H1 (cell line): ENCODE measurements around the gene NDST3. TPM values are rescaled to one million over a fixed set of nuclear protein-coding genes. Genes with fewer than 3 reads are reported as not detected.

ENCODE experiments used
- CTCF ChIA-PET: fragments of 300-600 bp; sonication (Branson Sonifier 250); formaldehyde crosslinking; loops from one replicate; lab custom pipeline; 2021; ENCODE audit not compliant: partially characterized antibody; lab: Charles Lee
- POLR2A ChIA-PET: fragments of 300-600 bp; sonication (Branson Sonifier 250); formaldehyde crosslinking; loops from one replicate; lab custom pipeline; 2021; ENCODE audit warnings: inconsistent platforms; ENCODE audit not compliant: partially characterized antibody; lab: Charles Lee
- DNase-seq, 2 experiments: peaks; one replicate each; pipeline versions ENCODE4 v3.0.0 to v3.0.0-alpha.2; 2010 to 2022; ENCODE audit warnings: low spot score in 2 of 2, low read depth in 1 of 2, mixed read lengths in 1 of 2
- FAIRE-seq: peaks from 2 replicates; lab custom pipeline; 2011; peaks lifted over from hg19 to GRCh38; lab: Jason Lieb, UNC
- H2AFZ ChIP-seq: 2 replicates; pipeline ENCODE4 v1.8.1; 2012; ENCODE audit warnings: low read length, inconsistent platforms
- H2AK5ac ChIP-seq: 2 replicates; pipeline ENCODE4 v1.6.1; 2013; ENCODE audit warnings: low read depth, low read length
- H2BK120ac ChIP-seq: replicated peaks from 2 replicates; pipeline ENCODE3; 2013; ENCODE audit warnings: low read depth, low read length, inconsistent platforms
- H2BK12ac ChIP-seq: 2 replicates; pipeline ENCODE4 v1.6.1; 2013; ENCODE audit warnings: low read depth, low read length
- H2BK15ac ChIP-seq: 2 replicates; pipeline ENCODE4 v1.6.1; 2013; ENCODE audit warnings: low read length
- H2BK20ac ChIP-seq: 2 replicates; pipeline ENCODE4 v1.6.1; 2013; ENCODE audit warnings: low read length
- H2BK5ac ChIP-seq: 2 replicates; pipeline ENCODE4 v1.6.1; 2013; ENCODE audit warnings: low read depth, low read length
- H3K14ac ChIP-seq: 2 replicates; pipeline ENCODE4 v1.6.1; 2013; ENCODE audit warnings: inconsistent platforms; ENCODE audit not compliant: insufficient read length
- H3K18ac ChIP-seq: 2 replicates; pipeline ENCODE4 v1.6.1; 2013; ENCODE audit warnings: low read length; ENCODE audit errors: extremely low read depth
- H3K23ac ChIP-seq: 2 replicates; pipeline ENCODE4 v1.6.1; 2013; ENCODE audit warnings: inconsistent platforms; ENCODE audit not compliant: insufficient read length
- H3K23me2 ChIP-seq: 2 replicates; pipeline ENCODE4 v1.6.1; 2013; ENCODE audit warnings: low read depth, low read length
- H3K27ac ChIP-seq: 2 replicates; pipeline ENCODE4 v1.6.1; 2011; ENCODE audit warnings: low read depth, low read length, inconsistent platforms
- H3K27me3 ChIP-seq, 4 experiments: replicated peaks in 1 of 4; 1 replicate in 1 of 4; 2 replicates in 3 of 4; pipeline versions ENCODE4 v1.6.1 to v1.8.1; 2011 to 2013; ENCODE audit warnings: low read length in 3 of 4, mild to moderate bottlenecking in 3 of 4, inconsistent platforms in 2 of 4, mixed read lengths in 2 of 4, moderate library complexity in 1 of 4; ENCODE audit not compliant: control insufficient read depth in 3 of 4, insufficient read depth in 3 of 4; ENCODE audit errors: extremely low read depth in 1 of 4
- H3K36me3 ChIP-seq, 4 experiments: 2 replicates each; pipeline versions ENCODE4 v1.6.1 to v1.8.1; 2011 to 2013; ENCODE audit warnings: mild to moderate bottlenecking in 4 of 4, low read length in 3 of 4, moderate library complexity in 2 of 4, control low read depth in 1 of 4, inconsistent platforms in 1 of 4; ENCODE audit not compliant: insufficient read depth in 4 of 4, control insufficient read depth in 2 of 4
- H3K4ac ChIP-seq: replicated peaks from 2 replicates; pipeline ENCODE3; 2013; ENCODE audit warnings: low read length, low read depth, mixed read lengths, inconsistent platforms; ENCODE audit not compliant: insufficient read length
- H3K4me1 ChIP-seq, 4 experiments: replicated peaks in 1 of 4; 1 replicate in 1 of 4; 2 replicates in 3 of 4; pipeline versions ENCODE4 v1.6.1 to v1.8.1; 2011 to 2013; ENCODE audit warnings: low read length in 3 of 4, inconsistent platforms in 2 of 4, mixed read lengths in 1 of 4; ENCODE audit not compliant: insufficient read depth in 4 of 4, control insufficient read depth in 3 of 4
- H3K4me2 ChIP-seq, 2 experiments: 2 replicates each; pipeline versions ENCODE4 v1.6.1 to v1.8.1; 2011 to 2013; ENCODE audit warnings: low read depth in 2 of 2, low read length in 2 of 2, control low read depth in 1 of 2, inconsistent platforms in 1 of 2, mild to moderate bottlenecking in 1 of 2; ENCODE audit not compliant: insufficient read depth in 1 of 2
- H3K4me3 ChIP-seq, 4 experiments: fragments of 200-600, 300-600 bp in 1 of 4; sonication (generic), shearing (Covaris generic), sonication (Bioruptor Twin) in 1 of 4; 2 replicates each; pipeline versions ENCODE4 v1.5.1 to v1.8.1; 2011 to 2016; ENCODE audit warnings: low read length in 4 of 4, low read depth in 3 of 4, control low read depth in 2 of 4, inconsistent platforms in 2 of 4, mild to moderate bottlenecking in 2 of 4, mixed read lengths in 1 of 4, moderate library complexity in 1 of 4; ENCODE audit not compliant: insufficient read depth in 2 of 4; ENCODE audit errors: extremely low read depth in 1 of 4
- H3K56ac ChIP-seq: replicated peaks from 2 replicates; pipeline ENCODE3; 2013; ENCODE audit warnings: low read depth, mild to moderate bottlenecking, mixed read lengths, low read length, inconsistent platforms; ENCODE audit not compliant: insufficient read length
- H3K79me1 ChIP-seq: 2 replicates; pipeline ENCODE4 v1.6.1; 2013; ENCODE audit warnings: low read depth, low read length, control low read depth
- H3K79me2 ChIP-seq, 2 experiments: 2 replicates each; pipeline versions ENCODE4 v1.6.1 to v1.8.1; 2012 to 2013; ENCODE audit warnings: low read length in 2 of 2, mild to moderate bottlenecking in 2 of 2, inconsistent platforms in 1 of 2; ENCODE audit not compliant: insufficient read depth in 2 of 2, control insufficient read depth in 1 of 2
- H3K9ac ChIP-seq, 4 experiments: replicated peaks in 1 of 4; 1 replicate in 1 of 4; 2 replicates in 3 of 4; pipeline versions ENCODE4 v1.6.1 to v1.8.1; 2011 to 2013; ENCODE audit warnings: low read depth in 3 of 4, low read length in 3 of 4, control low read depth in 2 of 4, mild to moderate bottlenecking in 2 of 4, moderate library complexity in 2 of 4, inconsistent platforms in 1 of 4; ENCODE audit errors: extremely low read depth in 1 of 4
- H3K9me3 ChIP-seq, 2 experiments: 2 replicates each; pipeline versions ENCODE4 v1.6.1 to v1.8.1; 2012 to 2013; ENCODE audit warnings: mild to moderate bottlenecking in 2 of 2, moderate library complexity in 2 of 2, control low read depth in 1 of 2, inconsistent platforms in 1 of 2, low read depth in 1 of 2, low read length in 1 of 2, mixed read lengths in 1 of 2; ENCODE audit not compliant: insufficient read depth in 2 of 2
- H4K20me1 ChIP-seq, 2 experiments: replicated peaks in 1 of 2; 2 replicates each; pipeline versions ENCODE3 to v1.8.1; 2011 to 2013; ENCODE audit warnings: inconsistent platforms in 2 of 2, low read length in 2 of 2, mild to moderate bottlenecking in 1 of 2; ENCODE audit not compliant: insufficient read depth in 2 of 2, control insufficient read depth in 1 of 2
- H4K5ac ChIP-seq: 2 replicates; pipeline ENCODE4 v1.6.1; 2013; ENCODE audit warnings: low read length, low read depth, mixed read lengths, inconsistent platforms; ENCODE audit not compliant: insufficient read length
- H4K8ac ChIP-seq: 2 replicates; pipeline ENCODE4 v1.8.0; 2013; ENCODE audit warnings: mild to moderate bottlenecking, moderate library complexity, low read length, inconsistent platforms; ENCODE audit not compliant: insufficient read depth; ENCODE audit errors: extremely low read depth
- H4K91ac ChIP-seq: replicated peaks from 2 replicates; pipeline ENCODE3; 2013; ENCODE audit warnings: low read length, mixed read lengths, inconsistent platforms; ENCODE audit not compliant: insufficient read length
- MAFK ChIP-seq: IDR thresholded peaks from 2 replicates; pipeline ENCODE4 v1.6.1; 2012; ENCODE audit warnings: low read depth, mild to moderate bottlenecking, improper control_type of control experiment, low read length
- NANOG ChIP-seq: IDR thresholded peaks from 2 replicates; pipeline ENCODE4 v1.6.1; 2011; ENCODE audit warnings: low read length, low read depth, mild to moderate bottlenecking, inconsistent platforms; ENCODE audit not compliant: insufficient read depth, poor library complexity, severe bottlenecking
- RAD21 ChIP-seq, 2 experiments: IDR thresholded peaks in 1 of 2; conservative IDR thresholded peaks in 1 of 2; 2 replicates each; pipeline ENCODE4 v1.6.1; 2011; ENCODE audit warnings: low read depth in 2 of 2, low read length in 2 of 2, improper control_type of control experiment in 1 of 2, inconsistent platforms in 1 of 2, mild to moderate bottlenecking in 1 of 2, moderate library complexity in 1 of 2
- SAP30 ChIP-seq: fragments of 300-600 bp; sonication (generic); IDR thresholded peaks from 2 replicates; pipeline ENCODE4 v1.7.1; 2012; ENCODE audit warnings: low read length, moderate library complexity, mild to moderate bottlenecking, inconsistent platforms; ENCODE audit not compliant: insufficient read depth, insufficient replicate concordance
- SP4 ChIP-seq: IDR thresholded peaks from 2 replicates; pipeline ENCODE4 v1.6.1; 2012; ENCODE audit warnings: low read length, inconsistent platforms
- WGBS, 2 experiments: shearing (Covaris generic) in 1 of 2; methylation state at CpG; one replicate each; pipeline versions ENCODE4 v1.1.6 to v1.1.7; 2013 to 2015; ENCODE audit warnings: low lambda C conversion rate in 2 of 2, mixed read lengths in 2 of 2, inconsistent platforms in 1 of 2, low coverage in 1 of 2, missing lambda C conversion rate in 1 of 2; ENCODE audit not compliant: insufficient replicate concordance in 2 of 2, insufficient coverage in 1 of 2, insufficient read length in 1 of 2; ENCODE audit errors: extremely low coverage in 1 of 2, missing lambda C conversion rate in 1 of 2; 5-methylcytosine and 5-hydroxymethylcytosine counted together
- polyA plus RNA-seq, 7 experiments: library from polyadenylated mRNA; depleted of rRNA in 3 of 7; stranded (reverse) in 5 of 7; unstranded in 2 of 7; fragments of >200 nt in 5 of 7; fragments of 200-250 nt in 2 of 7; gene quantifications; 1 replicate in 5 of 7; 2 replicates in 1 of 7; 4 replicates in 1 of 7; pipeline versions ENCODE4 v1.2.1 to v1.2.3, GENCODE V29; 2011 to 2013; ENCODE audit warnings: missing spikeins in 2 of 7, mixed read lengths in 2 of 7
- total RNA-seq: library from RNA; stranded (reverse); fragmentation: NEBNext Ultra II Directional; extraction: Animal tissue kit (Norgen Biotek cat#: 25700); gene quantifications from 2 replicates; pipeline ENCODE4 v1.2.1, GENCODE V29; 2021

The NDST3 gene
- total and polyA plus RNA-seq, 2 of the 8 experiments (the other 6 are each of a cell fraction or from before 2014, with no cell fraction given) = 0.35 to 0.60 TPM

DNA sequence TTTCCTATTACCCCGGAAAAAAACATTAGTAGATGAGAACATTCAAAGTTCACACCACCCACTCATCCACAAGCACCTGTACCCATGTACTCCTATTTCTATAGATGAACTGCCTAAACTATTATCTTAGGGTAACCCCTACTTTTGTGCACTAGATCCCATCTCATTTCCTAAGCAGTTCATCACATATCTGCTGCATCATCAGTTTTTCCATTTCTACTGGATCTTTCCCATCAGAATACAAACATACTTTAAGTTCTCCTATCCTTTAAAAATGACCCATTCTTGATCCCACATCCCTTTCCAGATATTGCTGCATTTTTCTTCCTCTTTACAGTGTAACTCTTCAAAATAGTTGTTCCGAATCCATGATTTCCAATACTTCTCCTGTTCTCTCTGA, 237.5 kb downstream of the NDST3 start:
- no peaks in the 10 kb centered on the region for H3K27me3 ChIP-seq
- H2BK15ac ChIP-seq = no peak overlapping the region
- WGBS, 2 experiments = 90% methylated on average over 2 of the region's 2 CpGs; no CpG with 5 or more reads in 1 of the 2 experiments
- H2AFZ ChIP-seq = no peak overlapping the region
- H3K79me1 ChIP-seq = no peaks in the 10 kb centered on the region
- ChIA-PET POLR2A (no interaction called here), CTCF (interaction anchor here (1.0 to 1.8 kb wide), 5 partner anchors 10 to 266 kb away, joined by 3 to 9 read pairs (median 3); no protein-coding TSS in a partner anchor)
- no peak overlapping the region for H3K14ac ChIP-seq
- H3K4me1 ChIP-seq = no peaks in the 10 kb centered on the region
- no peak overlapping the region for H4K8ac ChIP-seq
- H2BK20ac ChIP-seq = no peak overlapping the region
- no peaks in the 10 kb centered on the region for H3K23me2 ChIP-seq
- no peak overlapping the region for H3K4me2 ChIP-seq
- H3K23ac ChIP-seq = no peak overlapping the region
- no peak overlapping the region for H2BK12ac ChIP-seq
- H2BK120ac ChIP-seq = no peak overlapping the region
- DNase-seq (no peak), FAIRE-seq (no peak)
- TF ChIP-seq RAD21 (IDR thresholded peaks at IDR 0.05 in 1 of 2, conservative IDR thresholded peaks at IDR 0.05 in 1 of 2; ENCODE audit: low read depth in 2 of 2, low read length in 2 of 2) (no peak), NANOG (no peak), MAFK (peak; percentile 8; the same call in 1 of the 2 replicates), SAP30 (no peak), SP4 (no peak)
- H3K4me3 ChIP-seq = no peak overlapping the region
- H3K9ac ChIP-seq = no peak overlapping the region
- H3K36me3 ChIP-seq = no peaks in the 10 kb centered on the region
- no peak overlapping the region for H2AK5ac ChIP-seq
- H2BK5ac ChIP-seq = no peak overlapping the region
- H4K5ac ChIP-seq = no peak overlapping the region
- no peaks in the 10 kb centered on the region; a peak in 1 of 4 replicates for H3K9me3 ChIP-seq
- H3K18ac ChIP-seq = no peak overlapping the region
- H4K20me1 ChIP-seq = no peaks in the 10 kb centered on the region
- no peak overlapping the region for H4K91ac ChIP-seq
- no peak overlapping the region for H3K27ac ChIP-seq
- no peak overlapping the region for H3K4ac ChIP-seq
- H3K79me2 ChIP-seq = no peaks in the 10 kb centered on the region
- H3K56ac ChIP-seq = no peak overlapping the region
